ENCODE measurements around the gene SLC17A7.

SLC17A7 gene

DNA sequence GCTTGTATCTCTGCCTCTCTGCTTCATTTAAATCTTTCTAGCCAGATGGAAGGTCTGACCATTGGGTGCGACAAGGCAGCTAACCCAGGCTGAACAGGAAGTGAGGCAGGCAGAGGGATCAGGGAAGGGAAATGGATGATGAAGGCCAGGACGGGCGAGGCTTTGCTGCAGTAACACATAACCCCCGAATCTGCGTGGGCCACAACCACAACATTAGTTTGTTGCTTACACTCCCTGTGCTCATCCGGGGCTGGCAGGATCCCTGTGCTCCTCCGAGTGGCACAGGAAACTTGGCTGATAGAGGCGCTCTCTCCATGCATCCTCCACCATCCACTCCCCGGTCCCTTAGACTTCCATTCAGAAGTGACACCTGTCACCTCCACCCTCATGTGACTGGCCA is 31.6 kb upstream of the SLC17A7 start:
- Histone ChIP-seq H3K4me1 (ENCODE audit: control insufficient read depth, low read depth, low read length) (no peaks in the 10 kb centered on the region), H3K27ac (ENCODE audit: low read depth, low read length) (no peak overlapping the region), H2AK5ac (ENCODE audit: low read length) (no peak overlapping the region), H3K9ac (ENCODE audit: low read length) (no peak overlapping the region), H3K4me3 (ENCODE audit: low read length) (no peak overlapping the region), H4K8ac (ENCODE audit: low read depth, low read length) (no peak overlapping the region), H3K23ac (ENCODE audit: low read length) (no peak overlapping the region), H4K5ac (ENCODE audit: low read length) (no peak overlapping the region), H3K79me2 (ENCODE audit: control insufficient read depth, insufficient read depth, low read length) (no peaks in the 10 kb centered on the region), H3K79me1 (ENCODE audit: low read length) (no peaks in the 10 kb centered on the region), H3K56ac (ENCODE audit: low read length) (no peak overlapping the region), H3K36me3 (ENCODE audit: control insufficient read depth, insufficient read depth, low read length) (peaks cover 2% of the 10 kb centered on the region), H2BK120ac (ENCODE audit: low read depth, low read length) (no peak overlapping the region), H3K27me3 (ENCODE audit: insufficient read depth, low read length, poor library complexity) (no peaks in the 10 kb centered on the region), H3K4ac (ENCODE audit: low read depth, low read length) (no peak overlapping the region), H2BK15ac (replicated peaks; ENCODE audit: low read depth) (no peak overlapping the region), H3K18ac (ENCODE audit: low read length) (no peak overlapping the region), H3K4me2 (ENCODE audit: low read length) (no peak overlapping the region), H2BK5ac (ENCODE audit: low read length) (no peak overlapping the region)
- no peak for DNase-seq
- WGBS (ENCODE audit: extremely low coverage, insufficient coverage, low lambda C conversion rate): no CpG with 5 or more reads among the region's 9 CpGs

DNA sequence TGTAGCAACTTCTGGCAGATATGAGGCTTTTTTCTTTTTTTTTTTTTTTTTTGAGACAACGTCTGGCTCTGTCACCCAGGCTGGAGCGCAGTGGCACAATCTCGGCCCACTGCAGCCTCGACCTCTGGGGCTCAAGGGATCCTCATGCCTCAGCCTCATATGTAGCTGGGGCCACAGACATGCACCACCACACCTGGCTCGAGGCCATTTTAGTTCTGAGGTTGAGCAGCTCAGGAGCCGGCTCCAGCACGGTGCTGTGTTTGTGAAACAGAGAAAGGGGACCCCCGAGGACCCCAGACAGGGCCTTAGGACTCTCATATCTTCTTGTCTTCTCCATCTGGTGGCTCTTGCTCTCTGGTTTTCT is 29.3 kb upstream of the SLC17A7 start:
- H3K23ac ChIP-seq (ENCODE audit: low read length): no peak overlapping the region
- no peak overlapping the region for H3K9ac ChIP-seq (ENCODE audit: low read length)
- H4K5ac ChIP-seq (ENCODE audit: low read length): no peak overlapping the region
- H3K4me2 ChIP-seq (ENCODE audit: low read length): no peak overlapping the region
- H3K79me2 ChIP-seq (ENCODE audit: control insufficient read depth, insufficient read depth, low read length): no peaks in the 10 kb centered on the region
- H3K27ac ChIP-seq (ENCODE audit: low read depth, low read length): no peak overlapping the region
- no peak overlapping the region for H3K4ac ChIP-seq (ENCODE audit: low read depth, low read length)
- no peak overlapping the region for H2BK120ac ChIP-seq (ENCODE audit: low read depth, low read length)
- no CpG with 5 or more reads among the region's 8 CpGs for WGBS (ENCODE audit: extremely low coverage, insufficient coverage, low lambda C conversion rate)
- no peak overlapping the region for H3K18ac ChIP-seq (ENCODE audit: low read length)
- no peak overlapping the region for H2BK15ac ChIP-seq (replicated peaks; ENCODE audit: low read depth)
- H3K56ac ChIP-seq (ENCODE audit: low read length): no peak overlapping the region
- H2AK5ac ChIP-seq (ENCODE audit: low read length): no peak overlapping the region
- H3K4me3 ChIP-seq (ENCODE audit: low read length): no peak overlapping the region
- H4K8ac ChIP-seq (ENCODE audit: low read depth, low read length): no peak overlapping the region
- no peaks in the 10 kb centered on the region for H3K27me3 ChIP-seq (ENCODE audit: insufficient read depth, low read length, poor library complexity)
- DNase-seq: no peak
- no peaks in the 10 kb centered on the region for H3K4me1 ChIP-seq (ENCODE audit: control insufficient read depth, low read depth, low read length)
- no peaks in the 10 kb centered on the region for H3K79me1 ChIP-seq (ENCODE audit: low read length)
- H3K36me3 ChIP-seq (ENCODE audit: control insufficient read depth, insufficient read depth, low read length): peaks cover 2% of the 10 kb centered on the region
- no peak overlapping the region for H2BK5ac ChIP-seq (ENCODE audit: low read length)

DNA sequence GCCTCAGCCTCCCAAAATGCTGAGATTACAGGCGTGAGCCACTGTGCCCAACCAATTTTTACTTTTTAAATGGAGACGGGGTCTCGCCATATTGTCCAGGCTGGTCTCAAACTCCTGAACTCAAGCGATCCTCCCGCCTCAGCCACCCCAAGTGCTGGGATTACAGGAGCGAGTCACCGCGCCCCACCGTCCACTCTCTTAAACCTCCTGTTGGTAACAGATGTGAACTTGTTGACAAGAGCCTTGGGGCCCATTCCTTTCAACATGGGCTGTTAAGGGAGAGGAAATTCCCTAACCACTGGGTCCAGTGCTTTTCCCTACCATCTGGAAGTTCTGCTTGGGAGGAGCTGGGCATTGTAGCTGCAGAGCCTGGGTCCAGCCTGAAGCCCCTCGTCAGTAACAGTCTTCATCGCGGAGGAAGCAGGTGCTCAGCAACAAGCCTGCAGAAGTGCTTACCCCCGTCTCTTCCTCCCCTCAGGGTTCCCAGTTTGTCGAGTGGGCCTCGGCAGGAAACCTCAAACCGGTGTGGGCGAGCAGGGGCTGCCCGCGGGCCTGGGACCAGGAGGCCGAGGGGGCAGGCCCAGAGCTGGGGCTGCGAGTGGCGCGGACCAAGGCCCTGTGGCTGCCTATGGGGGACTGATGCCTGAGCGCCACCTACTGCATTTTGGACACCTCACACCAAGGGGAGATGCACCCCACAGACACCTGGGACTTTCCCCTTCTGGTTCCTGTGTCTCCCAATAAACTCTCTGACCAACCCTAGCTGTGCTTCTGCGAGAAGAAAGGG is 28.7 kb upstream of the SLC17A7 start:
- peaks cover 2% of the 10 kb centered on the region for H3K36me3 ChIP-seq (ENCODE audit: control insufficient read depth, insufficient read depth, low read length)
- H3K79me2 ChIP-seq (ENCODE audit: control insufficient read depth, insufficient read depth, low read length): no peaks in the 10 kb centered on the region
- no peak overlapping the region for H3K4me3 ChIP-seq (ENCODE audit: low read length)
- no peak overlapping the region for H4K5ac ChIP-seq (ENCODE audit: low read length)
- no peak overlapping the region for H4K8ac ChIP-seq (ENCODE audit: low read depth, low read length)
- H3K18ac ChIP-seq (ENCODE audit: low read length): no peak overlapping the region
- no peak for DNase-seq
- no peak overlapping the region for H2BK15ac ChIP-seq (replicated peaks; ENCODE audit: low read depth)
- H2BK120ac ChIP-seq (ENCODE audit: low read depth, low read length): no peak overlapping the region
- H3K9ac ChIP-seq (ENCODE audit: low read length): no peak overlapping the region
- no peak overlapping the region for H2AK5ac ChIP-seq (ENCODE audit: low read length)
- no peaks in the 10 kb centered on the region for H3K4me1 ChIP-seq (ENCODE audit: control insufficient read depth, low read depth, low read length)
- H3K4ac ChIP-seq (ENCODE audit: low read depth, low read length): no peak overlapping the region
- no peak overlapping the region for H3K23ac ChIP-seq (ENCODE audit: low read length)
- H2BK5ac ChIP-seq (ENCODE audit: low read length): no peak overlapping the region
- no peaks in the 10 kb centered on the region for H3K79me1 ChIP-seq (ENCODE audit: low read length)
- WGBS (ENCODE audit: extremely low coverage, insufficient coverage, low lambda C conversion rate): no CpG with 5 or more reads among the region's 25 CpGs
- no peaks in the 10 kb centered on the region for H3K27me3 ChIP-seq (ENCODE audit: insufficient read depth, low read length, poor library complexity)
- H3K27ac ChIP-seq (ENCODE audit: low read depth, low read length): no peak overlapping the region
- H3K4me2 ChIP-seq (ENCODE audit: low read length): no peak overlapping the region
- no peak overlapping the region for H3K56ac ChIP-seq (ENCODE audit: low read length)

DNA sequence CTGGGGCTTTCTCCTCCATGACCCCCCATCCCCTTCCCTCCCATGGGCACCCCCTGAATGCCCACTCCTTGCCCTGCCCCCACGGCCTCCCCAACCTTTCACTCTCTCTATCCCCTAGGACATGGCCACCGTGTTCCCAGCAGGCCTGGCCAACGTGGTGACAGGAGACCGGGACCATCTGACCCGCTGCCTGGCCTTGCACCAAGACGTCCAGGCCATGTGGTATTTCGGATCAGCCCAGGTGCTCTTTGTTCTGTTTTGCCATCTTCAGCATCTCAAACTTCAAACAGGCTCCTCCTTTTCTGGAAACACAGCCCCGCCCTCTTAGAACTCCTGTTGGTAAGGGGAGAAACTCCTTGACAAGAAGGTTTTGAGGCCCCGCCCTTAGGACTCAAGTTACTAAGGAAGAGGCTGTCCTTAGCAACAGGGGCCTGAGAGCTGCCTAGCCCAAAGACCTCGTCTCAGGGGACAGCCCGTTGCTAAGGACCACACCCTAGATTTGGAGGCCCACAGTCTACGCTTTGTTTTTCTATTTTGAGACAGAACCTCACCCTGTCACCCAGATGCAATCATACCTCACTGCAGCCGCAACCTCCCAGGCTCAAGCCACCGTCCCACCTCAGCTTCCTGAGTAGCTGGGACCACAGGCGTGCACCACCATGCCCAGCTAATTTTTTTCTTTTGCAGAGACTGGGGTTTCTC is 27.6 kb upstream of the SLC17A7 start:
- H4K5ac ChIP-seq (ENCODE audit: low read length): no peak overlapping the region
- H3K79me1 ChIP-seq (ENCODE audit: low read length): no peaks in the 10 kb centered on the region
- H3K4me1 ChIP-seq (ENCODE audit: control insufficient read depth, low read depth, low read length): no peaks in the 10 kb centered on the region
- no peak overlapping the region for H3K56ac ChIP-seq (ENCODE audit: low read length)
- DNase-seq: peak; percentile 95
- H3K4me3 ChIP-seq (ENCODE audit: low read length): no peak overlapping the region
- H3K4me2 ChIP-seq (ENCODE audit: low read length): no peak overlapping the region
- peaks cover 2% of the 10 kb centered on the region for H3K36me3 ChIP-seq (ENCODE audit: control insufficient read depth, insufficient read depth, low read length)
- no peak overlapping the region for H3K27ac ChIP-seq (ENCODE audit: low read depth, low read length)
- H3K4ac ChIP-seq (ENCODE audit: low read depth, low read length): no peak overlapping the region
- no peak overlapping the region for H3K9ac ChIP-seq (ENCODE audit: low read length)
- H2AK5ac ChIP-seq (ENCODE audit: low read length): no peak overlapping the region
- H2BK120ac ChIP-seq (ENCODE audit: low read depth, low read length): no peak overlapping the region
- no peaks in the 10 kb centered on the region for H3K27me3 ChIP-seq (ENCODE audit: insufficient read depth, low read length, poor library complexity)
- no peak overlapping the region for H2BK5ac ChIP-seq (ENCODE audit: low read length)
- no peak overlapping the region for H3K23ac ChIP-seq (ENCODE audit: low read length)
- H3K79me2 ChIP-seq (ENCODE audit: control insufficient read depth, insufficient read depth, low read length): no peaks in the 10 kb centered on the region
- H2BK15ac ChIP-seq (replicated peaks; ENCODE audit: low read depth): no peak overlapping the region
- no peak overlapping the region for H3K18ac ChIP-seq (ENCODE audit: low read length)
- no CpG with 5 or more reads among the region's 15 CpGs for WGBS (ENCODE audit: extremely low coverage, insufficient coverage, low lambda C conversion rate)
- H4K8ac ChIP-seq (ENCODE audit: low read depth, low read length): no peak overlapping the region

DNA sequence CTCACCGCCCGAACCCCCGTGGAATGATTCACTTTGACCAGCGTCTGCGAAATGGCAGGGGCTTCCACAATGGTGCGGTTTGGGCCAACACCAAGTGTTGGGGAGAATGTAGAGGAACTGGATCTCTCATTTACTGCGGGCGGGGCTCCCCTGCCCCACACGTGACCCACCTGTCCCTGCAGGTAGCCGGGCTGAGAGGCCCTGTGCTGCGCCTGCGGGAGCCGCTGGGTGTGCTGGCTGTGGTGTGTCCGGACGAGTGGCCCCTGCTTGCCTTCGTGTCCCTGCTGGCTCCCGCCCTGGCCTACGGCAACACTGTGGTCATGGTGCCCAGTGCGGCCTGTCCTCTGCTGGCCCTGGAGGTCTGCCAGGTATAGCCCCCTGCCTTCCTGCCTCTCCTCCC is 26.9 kb upstream of the SLC17A7 start:
- H3K4me3 ChIP-seq (ENCODE audit: low read length): no peak overlapping the region
- H2BK5ac ChIP-seq (ENCODE audit: low read length): no peak overlapping the region

More for the DNA sequence above, 26.9 kb upstream of the SLC17A7 start:
- H3K18ac ChIP-seq (ENCODE audit: low read length): no peak overlapping the region
- H2BK15ac ChIP-seq (replicated peaks; ENCODE audit: low read depth): no peak overlapping the region
- WGBS (ENCODE audit: extremely low coverage, insufficient coverage, low lambda C conversion rate): no CpG with 5 or more reads among the region's 19 CpGs
- H3K27ac ChIP-seq (ENCODE audit: low read depth, low read length): peak overlapping the region; percentile 10
- H2AK5ac ChIP-seq (ENCODE audit: low read length): no peak overlapping the region
- H3K36me3 ChIP-seq (ENCODE audit: control insufficient read depth, insufficient read depth, low read length): peaks cover 2% of the 10 kb centered on the region
- no peak overlapping the region for H3K4ac ChIP-seq (ENCODE audit: low read depth, low read length)
- no peak for DNase-seq
- no peak overlapping the region for H3K4me2 ChIP-seq (ENCODE audit: low read length)
- H3K79me1 ChIP-seq (ENCODE audit: low read length): no peaks in the 10 kb centered on the region
- H3K79me2 ChIP-seq (ENCODE audit: control insufficient read depth, insufficient read depth, low read length): no peaks in the 10 kb centered on the region
- no peak overlapping the region for H3K9ac ChIP-seq (ENCODE audit: low read length)
- H3K23ac ChIP-seq (ENCODE audit: low read length): no peak overlapping the region
- no peaks in the 10 kb centered on the region for H3K4me1 ChIP-seq (ENCODE audit: control insufficient read depth, low read depth, low read length)
- H4K5ac ChIP-seq (ENCODE audit: low read length): no peak overlapping the region
- no peaks in the 10 kb centered on the region for H3K27me3 ChIP-seq (ENCODE audit: insufficient read depth, low read length, poor library complexity)
- H3K56ac ChIP-seq (ENCODE audit: low read length): no peak overlapping the region
- no peak overlapping the region for H2BK120ac ChIP-seq (ENCODE audit: low read depth, low read length)
- H4K8ac ChIP-seq (ENCODE audit: low read depth, low read length): no peak overlapping the region
